Measurements from ENCODE around the gene REM1.
"Not testable (repeated sequence)": the region's sequence is repeated elsewhere in the genome, so short reads cannot be mapped to it uniquely, and the experiment has no call there.

- TF ChIP-seq CTCF, POLR2A (IDR thresholded peaks at IDR 0.05): not testable (repeated sequence)
Observed at GRCh38 chr20:31426891-31427551, 48.1 kb upstream of the REM1 start.

Data from suprapubic skin (tissue), 3 donors.